Keratinocyte (primary cell): ENCODE data around the gene DACT3. TPM values are rescaled to one million over a fixed set of nuclear protein-coding genes. Genes with fewer than 3 reads are reported as not detected.

Source experiments
- DNase-seq: peaks from one replicate; pipeline ENCODE4 v3.0.0-alpha.2; 2011; ENCODE audit warnings: low read depth, missing footprints, low spot score
- FAIRE-seq: peaks from 2 replicates; lab custom pipeline; 2011; peaks lifted over from hg19 to GRCh38; lab: Jason Lieb, UNC
- H2AFZ ChIP-seq: 2 replicates; pipeline ENCODE4 v1.6.0; 2012; ENCODE audit warnings: low read length, control low read depth, inconsistent platforms; ENCODE audit not compliant: control insufficient read depth
- H3K27ac ChIP-seq: 2 replicates; pipeline ENCODE4 v1.5.1; 2011; ENCODE audit warnings: low read length; ENCODE audit not compliant: control insufficient read depth, insufficient read depth
- H3K27me3 ChIP-seq: 3 replicates; pipeline ENCODE4 v1.6.0; 2011; ENCODE audit warnings: low read length; ENCODE audit not compliant: control insufficient read depth, insufficient read depth; ENCODE audit errors: extremely low read depth
- H3K36me3 ChIP-seq, 2 experiments: 2 replicates in 1 of 2; 3 replicates in 1 of 2; pipeline ENCODE4 v1.5.1; 2011; ENCODE audit warnings: low read length in 2 of 2, mild to moderate bottlenecking in 1 of 2; ENCODE audit not compliant: control insufficient read depth in 2 of 2, insufficient read depth in 2 of 2; ENCODE audit errors: extremely low read depth in 1 of 2
- H3K4me1 ChIP-seq: 3 replicates; pipeline ENCODE4 v1.5.1; 2011; ENCODE audit warnings: low read length; ENCODE audit not compliant: control insufficient read depth, insufficient read depth; ENCODE audit errors: extremely low read depth
- H3K4me2 ChIP-seq: 3 replicates; pipeline ENCODE4 v1.6.0; 2011; ENCODE audit warnings: low read depth, low read length; ENCODE audit not compliant: control insufficient read depth, insufficient read depth; ENCODE audit errors: extremely low read depth
- H3K4me3 ChIP-seq, 3 experiments: fragments of 200-600 bp in 1 of 3; sonication (generic) in 1 of 3; 2 replicates in 2 of 3; 3 replicates in 1 of 3; pipeline ENCODE4 v1.5.1; 2011 to 2016; ENCODE audit warnings: low read length in 3 of 3, mild to moderate bottlenecking in 3 of 3, control low read depth in 2 of 3, inconsistent platforms in 1 of 3, low read depth in 1 of 3, mixed read lengths in 1 of 3, mixed run types in 1 of 3, moderate library complexity in 1 of 3; ENCODE audit not compliant: control insufficient read depth in 2 of 3, insufficient read depth in 2 of 3; ENCODE audit errors: extremely low read depth in 1 of 3
- H3K79me2 ChIP-seq: 2 replicates; pipeline ENCODE4 v1.6.0; 2012; ENCODE audit warnings: low read length; ENCODE audit not compliant: control insufficient read depth, insufficient read depth
- H3K9ac ChIP-seq: 3 replicates; pipeline ENCODE4 v1.6.0; 2011; ENCODE audit warnings: low read length; ENCODE audit not compliant: control insufficient read depth, insufficient read depth; ENCODE audit errors: extremely low read depth
- H3K9me1 ChIP-seq: 3 replicates; pipeline ENCODE4 v1.6.0; 2011; ENCODE audit warnings: low read length; ENCODE audit not compliant: control insufficient read depth, insufficient read depth; ENCODE audit errors: extremely low read depth
- H3K9me3 ChIP-seq: 2 replicates; pipeline ENCODE4 v1.5.1; 2012; ENCODE audit warnings: low read depth, low read length; ENCODE audit not compliant: control insufficient read depth
- H4K20me1 ChIP-seq: 3 replicates; pipeline ENCODE4 v1.6.0; 2011; ENCODE audit warnings: low read length; ENCODE audit not compliant: control insufficient read depth, insufficient read depth; ENCODE audit errors: extremely low read depth
- EZH2 ChIP-seq: IDR thresholded peaks from one replicate; pipeline ENCODE4 v1.6.1; 2012; ENCODE audit warnings: inconsistent platforms, mild to moderate bottlenecking, low read length, moderate library complexity
- dilution Hi-C: fragments of 300-500 bp; cut with MboI; formaldehyde crosslinking; loops from one replicate; pipeline ENCODE4 v1.7.0; 2020; ENCODE audit warnings: low sequenced_read_pairs; ENCODE audit not compliant: extremely low pct_ligation_motif_present
- polyA plus RNA-seq, 5 experiments: library from polyadenylated mRNA; depleted of rRNA in 3 of 5; stranded (reverse) in 3 of 5; stranded (forward) in 1 of 5; unstranded in 1 of 5; fragments of >200 nt; gene quantifications; 1 replicate in 1 of 5; 2 replicates in 3 of 5; 3 replicates in 1 of 5; pipeline versions ENCODE4 v1.2.1 to v1.2.3, GENCODE V29; 2011 to 2012; ENCODE audit warnings: missing spikeins in 2 of 5, low read depth in 1 of 5, low replicate concordance in 1 of 5
- TF ChIP-seq, protein P1 (sequence below), 3 experiments: IDR thresholded peaks in 1 of 3; conservative IDR thresholded peaks in 1 of 3; optimal IDR thresholded peaks in 1 of 3; 2 replicates in 2 of 3; 3 replicates in 1 of 3; pipeline versions ENCODE3 to v1.5.1; 2011; ENCODE audit warnings: low read length in 3 of 3, mild to moderate bottlenecking in 3 of 3, moderate library complexity in 2 of 3, control low read depth in 1 of 3, inconsistent platforms in 1 of 3; ENCODE audit not compliant: insufficient read depth in 2 of 3; ENCODE audit errors: extremely low read depth in 1 of 3

Gene DACT3
- polyA plus RNA-seq, 1 donor (not counting 4 experiments of a cell fraction or from before 2014, with no cell fraction given) = 0.04 TPM

GRCh38 chr19:46639358-46640182 is 21.4 kb downstream of the DACT3 start:
- no peak overlapping the region for H3K27ac ChIP-seq

GRCh38 chr19:46637224-46637623 is 23.8 kb downstream of the DACT3 start:
- TF ChIP-seq EZH2 = no peak
- TF ChIP-seq, protein P1, sequence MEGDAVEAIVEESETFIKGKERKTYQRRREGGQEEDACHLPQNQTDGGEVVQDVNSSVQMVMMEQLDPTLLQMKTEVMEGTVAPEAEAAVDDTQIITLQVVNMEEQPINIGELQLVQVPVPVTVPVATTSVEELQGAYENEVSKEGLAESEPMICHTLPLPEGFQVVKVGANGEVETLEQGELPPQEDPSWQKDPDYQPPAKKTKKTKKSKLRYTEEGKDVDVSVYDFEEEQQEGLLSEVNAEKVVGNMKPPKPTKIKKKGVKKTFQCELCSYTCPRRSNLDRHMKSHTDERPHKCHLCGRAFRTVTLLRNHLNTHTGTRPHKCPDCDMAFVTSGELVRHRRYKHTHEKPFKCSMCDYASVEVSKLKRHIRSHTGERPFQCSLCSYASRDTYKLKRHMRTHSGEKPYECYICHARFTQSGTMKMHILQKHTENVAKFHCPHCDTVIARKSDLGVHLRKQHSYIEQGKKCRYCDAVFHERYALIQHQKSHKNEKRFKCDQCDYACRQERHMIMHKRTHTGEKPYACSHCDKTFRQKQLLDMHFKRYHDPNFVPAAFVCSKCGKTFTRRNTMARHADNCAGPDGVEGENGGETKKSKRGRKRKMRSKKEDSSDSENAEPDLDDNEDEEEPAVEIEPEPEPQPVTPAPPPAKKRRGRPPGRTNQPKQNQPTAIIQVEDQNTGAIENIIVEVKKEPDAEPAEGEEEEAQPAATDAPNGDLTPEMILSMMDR (optimal IDR thresholded peaks at IDR 0.05 in 1 of 3, IDR thresholded peaks at IDR 0.05 in 1 of 3, conservative IDR thresholded peaks at IDR 0.05 in 1 of 3; ENCODE audit: extremely low read depth in 1 of 3, insufficient read depth in 2 of 3, low read length in 3 of 3) = no peak
- H3K79me2 ChIP-seq = no peaks in the 10 kb centered on the region

More at GRCh38 chr19:46639358-46640182, 21.4 kb downstream of the DACT3 start:
- peak overlapping the region; percentile 91 for H3K4me2 ChIP-seq
- no peak for DNase-seq
- peak overlapping the region; percentile 59 for H2AFZ ChIP-seq
- H3K9me1 ChIP-seq = no peaks in the 10 kb centered on the region
- dilution Hi-C loops = no loop called here
- H3K27me3 ChIP-seq = peaks cover 57% of the 10 kb centered on the region
- H3K4me1 ChIP-seq = peaks cover 18% of the 10 kb centered on the region
- H4K20me1 ChIP-seq = no peaks in the 10 kb centered on the region
- H3K9me3 ChIP-seq = no peaks in the 10 kb centered on the region
- TF ChIP-seq, protein P1 (optimal IDR thresholded peaks at IDR 0.05 in 1 of 3, IDR thresholded peaks at IDR 0.05 in 1 of 3, conservative IDR thresholded peaks at IDR 0.05 in 1 of 3; ENCODE audit: extremely low read depth in 1 of 3, insufficient read depth in 2 of 3, low read length in 3 of 3) = no peak
- no peak for TF ChIP-seq EZH2
- H3K9ac ChIP-seq = no peak overlapping the region
- no peak for FAIRE-seq
- peak overlapping the region; percentile 35 to 78 (median 42) for H3K4me3 ChIP-seq
- H3K36me3 ChIP-seq = no peaks in the 10 kb centered on the region
- no peaks in the 10 kb centered on the region for H3K79me2 ChIP-seq

More at GRCh38 chr19:46637224-46637623, 23.8 kb downstream of the DACT3 start:
- Histone ChIP-seq H3K27ac (no peak overlapping the region), H3K4me1 (peaks cover 24% of the 10 kb centered on the region), H2AFZ (no peak overlapping the region), H3K36me3 (no peaks in the 10 kb centered on the region), H3K4me2 (no peak overlapping the region), H3K27me3 (peaks cover 69% of the 10 kb centered on the region), H3K4me3 (no peak overlapping the region), H3K9me3 (no peaks in the 10 kb centered on the region), H4K20me1 (no peaks in the 10 kb centered on the region), H3K9ac (no peak overlapping the region), H3K9me1 (no peaks in the 10 kb centered on the region)
- dilution Hi-C loops = no loop called here
- no peak for FAIRE-seq
- no peak for DNase-seq
